Measurements from ENCODE around the gene TRIM38. TPM values are rescaled to one million over a fixed set of nuclear protein-coding genes. Genes with fewer than 3 reads are reported as not detected.
A peak's percentile ranks its signal among the peaks of the same experiment; 100 is the strongest.

TRIM38 gene
- total RNA-seq, 1 donor from 2014 or later, result 24.5 TPM

DNA sequence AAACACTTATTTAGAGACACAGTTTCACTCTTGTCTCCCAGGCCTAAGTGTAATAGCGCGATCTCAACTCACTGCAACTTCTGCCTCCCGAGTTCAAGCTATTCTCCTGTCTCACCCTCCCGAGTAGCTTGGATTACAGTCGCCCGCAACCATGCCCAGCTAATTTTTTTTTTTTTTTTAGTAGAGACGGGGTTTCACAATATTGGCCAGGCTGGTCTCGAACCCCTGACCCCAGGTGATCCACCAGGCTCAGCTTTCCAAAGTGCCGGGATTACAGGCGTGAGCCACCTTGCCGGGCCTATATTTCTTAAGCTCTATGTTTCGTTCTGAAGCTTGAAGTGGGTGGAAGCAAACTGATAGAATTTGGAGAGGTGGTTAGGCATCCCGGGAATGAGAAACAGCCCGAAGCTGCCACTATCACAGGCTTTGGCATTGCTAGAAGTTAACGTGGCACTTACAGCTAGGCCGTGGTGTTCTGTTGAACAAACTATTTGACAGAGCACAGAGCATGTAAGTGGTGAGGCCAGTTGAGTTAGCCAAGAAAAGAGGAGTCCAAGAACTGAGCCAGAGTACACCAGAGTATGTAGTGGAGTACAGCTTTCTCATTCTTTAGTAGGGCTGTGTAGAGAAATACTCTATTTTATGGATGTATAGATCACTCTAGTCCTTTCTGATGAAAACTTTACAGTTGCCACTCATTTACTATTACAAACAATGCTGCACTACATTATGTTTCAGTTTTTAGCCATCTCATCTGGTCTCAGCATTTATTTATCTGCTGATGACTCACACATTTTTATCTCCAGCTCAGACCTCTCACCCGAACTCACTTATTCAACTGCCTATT, 62.7 kb downstream of the TRIM38 start:
- peak overlapping the region; percentile 98 for H3K27ac Mint-ChIP-seq
- H3K9me3 Mint-ChIP-seq, result peaks cover 4% of the 10 kb centered on the region
- no peak for DNase-seq
- H3K4me3 Mint-ChIP-seq, result peak overlapping the region; percentile 93
- peaks cover 3% of the 10 kb centered on the region for H3K27me3 Mint-ChIP-seq
- H3K36me3 Mint-ChIP-seq (ENCODE audit: low read depth), result peaks cover 5% of the 10 kb centered on the region
- intact Hi-C loops (cut with micrococcal nuclease), result loop anchor here (5.0 to 10.0 kb wide), 4 partner anchors 850 to 1810 kb away; partner anchors contain the start of gene RIPOR2
- peaks cover 61% of the 10 kb centered on the region for H3K4me1 Mint-ChIP-seq

DNA sequence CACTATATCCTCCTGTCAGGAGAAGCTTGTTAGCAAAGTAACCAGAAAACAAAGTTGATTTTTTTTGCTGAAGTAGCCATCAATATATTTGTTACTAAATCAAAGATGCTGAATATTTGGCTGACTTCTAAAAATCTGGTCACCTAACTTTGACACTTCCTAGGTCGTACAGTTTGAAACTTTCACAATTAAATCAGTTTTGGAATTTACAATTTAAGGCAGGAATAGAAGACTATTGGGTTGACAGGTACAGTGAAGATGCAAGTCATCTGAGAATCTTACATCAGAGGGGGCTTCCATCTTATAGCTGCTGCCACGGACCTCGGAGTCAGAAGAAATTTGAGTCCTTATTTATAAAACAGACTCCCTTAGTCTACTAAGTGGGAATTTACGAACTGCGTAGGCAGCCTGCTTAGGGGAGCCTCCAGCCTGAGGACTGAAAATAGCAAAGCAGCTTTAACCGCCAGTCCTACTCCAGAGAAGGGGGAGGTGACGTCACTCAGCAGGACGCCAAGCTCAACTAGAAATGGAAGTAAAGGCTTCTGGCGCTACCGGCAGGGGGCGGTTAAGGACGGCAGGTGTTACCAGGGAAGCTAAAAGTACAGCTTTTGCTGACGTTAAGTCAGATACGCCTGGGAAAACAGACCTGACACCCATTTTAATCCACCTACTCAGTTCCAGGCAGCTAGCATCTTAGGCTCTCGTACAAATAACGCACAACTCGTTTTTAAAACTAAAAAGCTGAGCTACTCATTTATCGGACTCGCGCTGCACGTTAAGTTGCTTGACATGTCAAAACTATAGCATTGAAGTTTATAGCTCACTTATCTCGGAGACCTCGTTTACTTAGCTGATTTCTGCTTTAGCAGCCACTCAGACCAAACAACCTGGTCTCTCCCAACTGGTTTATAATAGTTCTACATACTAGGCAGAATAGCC, 63.6 kb downstream of the TRIM38 start:
- peak overlapping the region; percentile 98 for H3K27ac Mint-ChIP-seq
- H3K4me3 Mint-ChIP-seq, result peak overlapping the region; percentile 93
- peaks cover 5% of the 10 kb centered on the region for H3K36me3 Mint-ChIP-seq (ENCODE audit: low read depth)
- H3K27me3 Mint-ChIP-seq, result peaks cover 3% of the 10 kb centered on the region
- H3K9me3 Mint-ChIP-seq, result peaks cover 4% of the 10 kb centered on the region
- peak; percentile 97 for DNase-seq
- intact Hi-C loops (cut with micrococcal nuclease), result loop anchor here (1.0 to 10.0 kb wide), 6 partner anchors 29 to 1809 kb away; partner anchors contain the start of gene RIPOR2
- H3K4me1 Mint-ChIP-seq, result peaks cover 64% of the 10 kb centered on the region

DNA sequence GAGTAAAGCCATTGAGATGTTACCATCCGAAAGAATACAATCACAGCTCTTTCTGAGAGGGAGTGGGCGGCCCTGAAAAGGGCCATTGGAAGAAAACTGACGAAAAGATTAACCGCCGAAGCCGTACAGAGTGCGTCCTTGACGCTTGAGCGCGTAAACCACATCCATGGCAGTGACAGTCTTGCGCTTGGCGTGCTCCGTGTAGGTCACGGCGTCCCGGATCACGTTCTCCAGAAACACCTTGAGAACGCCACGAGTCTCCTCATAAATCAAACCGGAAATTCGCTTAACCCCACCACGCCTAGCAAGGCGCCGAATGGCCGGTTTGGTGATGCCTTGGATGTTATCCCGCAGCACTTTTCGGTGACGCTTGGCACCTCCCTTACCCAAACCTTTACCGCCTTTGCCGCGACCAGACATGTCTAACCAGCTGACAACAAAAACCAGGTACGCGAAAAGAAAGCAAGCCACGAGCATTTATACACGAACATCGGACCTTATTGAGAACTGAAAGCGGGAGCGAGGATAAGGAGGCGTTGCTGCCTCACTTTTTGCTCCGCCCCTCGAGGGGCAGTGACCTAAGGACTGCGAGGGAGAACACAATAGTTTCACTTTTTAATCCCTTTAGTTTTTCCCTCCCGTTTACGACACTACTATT, 64.4 kb downstream of the TRIM38 start:
- H3K27me3 Mint-ChIP-seq, result peaks cover 3% of the 10 kb centered on the region
- H3K9me3 Mint-ChIP-seq, result peaks cover 4% of the 10 kb centered on the region
- peaks cover 67% of the 10 kb centered on the region for H3K4me1 Mint-ChIP-seq
- DNase-seq, result peak; percentile 99
- peak overlapping the region; percentile 98 for H3K27ac Mint-ChIP-seq
- intact Hi-C loops (cut with micrococcal nuclease), result loop anchor here (1.0 to 10.0 kb wide), 7 partner anchors 18 to 1808 kb away; partner anchors contain the start of gene RIPOR2
- H3K36me3 Mint-ChIP-seq (ENCODE audit: low read depth), result peaks cover 3% of the 10 kb centered on the region
- peak overlapping the region; percentile 93 for H3K4me3 Mint-ChIP-seq

DNA sequence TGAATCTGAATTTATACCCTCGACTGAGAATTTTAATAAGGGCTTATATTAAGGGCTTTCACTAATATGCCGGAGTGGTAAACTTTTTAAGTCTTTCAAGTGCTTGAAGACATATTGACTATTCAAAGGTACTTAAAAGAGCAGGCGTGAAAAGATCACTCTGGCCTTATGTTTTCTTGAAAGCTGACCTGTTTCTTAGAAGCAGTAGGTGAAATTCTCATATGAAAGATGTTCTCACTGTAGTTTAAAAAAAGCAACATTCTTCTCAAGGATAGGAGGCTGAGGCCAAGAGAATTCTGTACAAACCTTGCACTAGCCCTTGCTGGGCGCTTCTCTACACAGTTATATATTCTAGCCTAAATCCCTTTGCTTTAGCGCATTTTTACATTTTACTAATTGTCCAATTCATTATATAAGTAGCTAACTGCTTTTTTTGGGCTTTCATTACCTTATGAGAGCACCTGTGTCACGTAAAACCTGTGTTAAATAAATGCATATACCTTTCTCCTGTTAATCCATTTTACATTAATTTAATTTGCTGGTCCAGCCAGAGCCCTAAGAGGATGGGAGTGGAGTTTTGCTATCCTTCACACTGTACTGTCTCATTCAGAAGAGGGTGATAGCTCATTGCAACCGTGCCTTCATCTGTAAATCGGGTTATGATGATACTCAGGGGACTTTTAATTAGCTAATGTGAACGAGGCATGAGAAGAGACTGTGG, 65.0 kb downstream of the TRIM38 start:
- intact Hi-C loops (cut with micrococcal nuclease), result loop anchor here (1.0 to 10.0 kb wide), 6 partner anchors 18 to 1807 kb away; partner anchors contain the start of gene RIPOR2
- Mint-ChIP-seq H3K4me1 (peaks cover 65% of the 10 kb centered on the region), H3K36me3 (ENCODE audit: low read depth) (peaks cover 3% of the 10 kb centered on the region), H3K27me3 (peaks cover 3% of the 10 kb centered on the region), H3K4me3 (peak overlapping the region; percentile 93), H3K27ac (peak overlapping the region; percentile 98), H3K9me3 (peaks cover 4% of the 10 kb centered on the region)
- no peak for DNase-seq

DNA sequence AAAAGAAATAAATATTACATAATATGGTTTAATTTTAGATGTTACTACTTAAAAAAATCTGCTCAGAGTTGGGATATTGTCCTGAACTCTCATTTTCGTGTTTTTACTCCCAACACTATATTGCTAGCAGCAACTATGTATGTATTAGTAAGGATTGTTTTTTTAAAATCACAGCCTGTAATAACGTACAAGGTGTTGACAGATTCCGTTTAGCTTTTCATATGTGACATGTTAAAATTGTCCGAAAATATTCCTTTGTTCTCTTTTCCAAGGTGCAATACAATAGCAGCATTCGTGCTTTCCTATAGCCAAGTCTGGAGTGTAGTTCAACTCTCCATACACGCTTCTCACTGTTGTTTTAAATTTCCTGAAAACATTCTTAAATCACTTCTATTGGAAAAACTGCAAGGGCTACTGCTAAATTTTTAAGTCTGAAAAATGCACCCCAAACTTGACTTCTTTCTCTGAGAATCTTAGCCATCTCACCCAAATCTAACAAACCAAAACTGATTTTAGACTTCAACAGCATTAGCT, 65.7 kb downstream of the TRIM38 start:
- Mint-ChIP-seq H3K27ac (peak overlapping the region; percentile 98), H3K27me3 (peaks cover 3% of the 10 kb centered on the region), H3K4me1 (peaks cover 66% of the 10 kb centered on the region), H3K36me3 (ENCODE audit: low read depth) (peaks cover 3% of the 10 kb centered on the region), H3K4me3 (peak overlapping the region; percentile 53), H3K9me3 (peaks cover 4% of the 10 kb centered on the region)
- intact Hi-C loops (cut with micrococcal nuclease), result loop anchor here (5.0 to 10.0 kb wide), 4 partner anchors 853 to 1807 kb away; partner anchors contain the start of gene RIPOR2
- no peak for DNase-seq

DNA sequence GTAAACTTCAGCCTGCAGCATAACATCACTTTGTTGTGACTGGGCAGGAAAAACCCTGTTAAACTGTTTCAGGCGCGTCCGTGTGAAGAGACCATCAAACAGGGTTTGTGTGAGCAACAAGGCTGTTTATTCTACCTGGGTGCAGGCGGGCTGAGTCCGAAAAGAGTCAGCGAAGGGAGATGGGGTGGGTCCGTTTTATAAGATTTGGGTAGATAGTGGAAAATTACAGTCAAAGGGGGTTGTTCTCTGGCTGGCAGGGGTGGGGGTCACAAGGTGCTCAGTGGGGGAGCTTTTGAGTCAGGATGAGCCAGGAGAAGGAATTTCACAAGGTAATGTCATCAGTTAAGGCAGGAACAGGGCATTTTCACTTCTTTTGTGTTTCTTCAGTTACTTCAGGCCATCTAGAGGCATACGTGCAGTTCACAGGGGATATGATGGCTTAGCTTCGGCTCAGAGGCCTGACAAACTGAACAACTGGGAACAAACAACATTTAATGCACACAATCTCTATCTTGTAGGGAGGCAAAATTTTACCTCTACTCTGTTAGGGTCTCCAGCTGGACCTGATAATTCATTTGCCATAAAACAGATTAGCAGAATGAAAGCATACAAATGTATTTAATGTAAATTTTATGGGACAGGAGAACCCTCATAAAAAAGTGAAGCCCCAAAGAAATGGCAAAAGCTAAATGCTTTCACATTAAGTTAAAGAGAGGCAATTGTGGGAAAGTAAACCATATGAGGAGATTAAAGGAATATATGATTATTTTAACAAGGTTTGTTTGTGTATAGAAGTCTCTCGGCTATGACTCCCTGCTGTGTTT, 66.4 kb downstream of the TRIM38 start:
- peaks cover 4% of the 10 kb centered on the region for H3K9me3 Mint-ChIP-seq
- peak; percentile 66 for DNase-seq
- peaks cover 70% of the 10 kb centered on the region for H3K4me1 Mint-ChIP-seq
- H3K4me3 Mint-ChIP-seq, result peak overlapping the region; percentile 53
- H3K36me3 Mint-ChIP-seq (ENCODE audit: low read depth), result peaks cover 3% of the 10 kb centered on the region
- peak overlapping the region; percentile 78 for H3K27ac Mint-ChIP-seq
- intact Hi-C loops (cut with micrococcal nuclease), result loop anchor here (5.0 to 10.0 kb wide), 4 partner anchors 854 to 1806 kb away; partner anchors contain the start of gene RIPOR2
- H3K27me3 Mint-ChIP-seq, result peaks cover 3% of the 10 kb centered on the region

DNA sequence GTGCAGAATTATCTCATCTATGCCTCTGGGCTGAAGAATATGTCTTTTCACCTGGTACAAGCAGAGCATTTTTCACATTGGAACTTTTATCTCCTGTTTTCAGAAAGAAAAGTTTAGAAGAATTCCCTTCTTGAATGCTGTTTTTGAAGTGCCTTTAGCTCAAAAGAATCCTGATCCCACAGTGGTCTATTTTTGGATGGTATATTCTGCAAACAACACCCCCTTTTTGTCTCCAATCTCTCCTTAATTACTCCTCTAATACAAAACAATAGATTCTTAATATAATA, 66.9 kb downstream of the TRIM38 start:
- intact Hi-C loops (cut with micrococcal nuclease), result loop anchor here (5.0 to 10.0 kb wide), 4 partner anchors 855 to 1805 kb away; partner anchors contain the start of gene RIPOR2
- Mint-ChIP-seq H3K9me3 (peaks cover 4% of the 10 kb centered on the region), H3K4me1 (peaks cover 71% of the 10 kb centered on the region), H3K36me3 (ENCODE audit: low read depth) (peaks cover 3% of the 10 kb centered on the region), H3K27ac (peak overlapping the region; percentile 78), H3K4me3 (no peak overlapping the region), H3K27me3 (peaks cover 3% of the 10 kb centered on the region)
- no peak for DNase-seq

DNA sequence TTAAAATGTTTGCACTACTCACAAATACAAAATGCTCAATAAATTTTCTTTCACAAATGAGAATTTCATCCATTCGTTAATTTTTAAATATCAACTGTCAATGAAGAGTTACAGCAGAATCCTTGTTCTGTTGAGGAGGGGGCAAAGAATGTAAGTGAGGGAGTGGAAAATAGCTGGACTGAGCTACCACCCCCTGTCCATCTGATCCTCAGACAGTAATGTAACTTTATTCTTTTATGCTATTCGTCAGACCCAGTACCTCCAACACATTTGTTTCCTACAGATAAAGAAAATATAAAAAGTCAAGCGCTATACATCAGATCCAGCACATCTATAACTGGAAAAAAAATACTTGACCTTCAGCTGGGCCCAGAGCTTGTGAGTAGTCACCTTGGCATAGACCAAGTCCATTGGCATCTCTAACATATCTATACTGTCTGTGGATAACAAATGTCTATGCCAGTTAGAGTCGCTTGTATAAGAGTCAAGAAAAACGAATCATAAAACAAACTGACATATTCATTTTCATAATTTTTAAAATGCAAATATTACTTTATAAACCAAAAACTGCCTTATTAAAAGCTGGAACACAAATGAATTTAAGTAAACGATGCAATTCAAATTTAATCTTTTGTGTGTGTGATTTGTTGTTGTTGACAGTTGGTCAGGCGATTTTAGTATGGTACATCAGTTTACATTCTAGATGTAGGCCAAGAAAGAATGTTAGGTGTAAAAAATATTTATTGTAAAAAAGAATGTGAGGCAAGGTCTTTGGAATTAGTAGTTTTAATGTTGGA, 67.5 kb downstream of the TRIM38 start:
- H3K27ac Mint-ChIP-seq, result peak overlapping the region; percentile 31

DNA sequence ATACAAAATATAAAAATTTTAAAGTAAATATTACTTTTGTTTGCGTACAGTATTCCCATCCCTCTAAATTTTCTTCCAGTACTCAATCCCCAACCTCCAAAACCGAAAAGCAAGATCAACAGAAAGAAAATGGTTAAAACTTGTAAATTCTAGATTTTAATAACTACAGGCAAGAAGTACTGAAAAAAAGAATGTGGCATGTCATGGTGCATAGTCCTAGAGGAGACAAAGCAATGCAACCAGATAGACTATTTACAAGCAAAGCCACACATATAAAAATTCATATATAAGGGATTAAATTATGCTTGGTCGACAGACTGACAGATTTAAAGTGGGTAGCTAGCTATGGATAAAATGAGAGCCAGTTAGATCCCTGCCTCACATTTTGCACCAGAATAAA, 68.1 kb downstream of the TRIM38 start:
- H3K4me1 Mint-ChIP-seq, result peaks cover 71% of the 10 kb centered on the region
- H3K27ac Mint-ChIP-seq, result peak overlapping the region; percentile 84
- intact Hi-C loops (cut with micrococcal nuclease), result loop anchor here (5.0 kb wide), 4 partner anchors 167 to 1862 kb away; a partner anchor contains a TSS
- H3K36me3 Mint-ChIP-seq (ENCODE audit: low read depth), result peaks cover 3% of the 10 kb centered on the region
- peaks cover 3% of the 10 kb centered on the region for H3K27me3 Mint-ChIP-seq
- DNase-seq, result no peak
- peaks cover 4% of the 10 kb centered on the region for H3K9me3 Mint-ChIP-seq
- H3K4me3 Mint-ChIP-seq, result peak overlapping the region; percentile 92

More for the DNA sequence above, 67.5 kb downstream of the TRIM38 start:
- Mint-ChIP-seq H3K36me3 (ENCODE audit: low read depth) (peaks cover 3% of the 10 kb centered on the region), H3K9me3 (peaks cover 4% of the 10 kb centered on the region), H3K4me3 (peak overlapping the region; percentile 92), H3K4me1 (peaks cover 75% of the 10 kb centered on the region), H3K27me3 (peaks cover 3% of the 10 kb centered on the region)
- no peak for DNase-seq
- intact Hi-C loops (cut with micrococcal nuclease), result loop anchor here (5.0 to 10.0 kb wide), 8 partner anchors 167 to 1862 kb away; partner anchors contain the start of gene RIPOR2

DNA sequence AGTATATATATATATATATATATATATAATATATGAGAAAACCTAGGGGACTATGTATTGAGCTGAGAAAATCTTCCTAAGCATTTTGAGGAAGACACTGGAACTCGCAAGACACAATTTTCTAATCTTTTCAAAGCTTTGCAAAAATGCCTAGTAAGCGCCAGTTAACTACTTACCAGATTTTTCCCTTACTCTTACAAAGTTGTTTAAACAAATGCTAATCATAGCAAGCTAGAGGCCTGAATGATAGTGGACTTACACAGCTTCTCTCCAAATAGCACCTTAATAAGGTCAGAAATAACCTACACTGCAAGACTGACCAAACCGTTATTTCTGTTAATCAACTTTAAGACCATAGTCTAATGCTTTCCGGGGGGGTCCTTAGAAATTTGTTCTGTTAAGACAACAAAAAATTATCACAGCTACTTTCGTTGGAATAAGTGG, 68.6 kb downstream of the TRIM38 start:
- Mint-ChIP-seq H3K4me3 (peak overlapping the region; percentile 92), H3K4me1 (peaks cover 69% of the 10 kb centered on the region), H3K27ac (peak overlapping the region; percentile 97), H3K27me3 (peaks cover 3% of the 10 kb centered on the region), H3K36me3 (ENCODE audit: low read depth) (peaks cover 3% of the 10 kb centered on the region), H3K9me3 (peaks cover 4% of the 10 kb centered on the region)
- DNase-seq, result no peak
- intact Hi-C loops (cut with micrococcal nuclease), result loop anchor here (5.0 kb wide), 4 partner anchors 166 to 1861 kb away; a partner anchor contains a TSS
